H9 (cell line): ENCODE results near the gene VIT. TPM values are rescaled to one million over a fixed set of nuclear protein-coding genes. Genes with fewer than 3 reads are reported as not detected.

Source experiments
- DNase-seq: peaks from one replicate; pipeline ENCODE4 v3.0.0-alpha.2; 2017
- H2AFZ ChIP-seq: one replicate; pipeline ENCODE4 v1.6.1; 2013; ENCODE audit warnings: mild to moderate bottlenecking, low read length, control low read depth, moderate library complexity
- H2AK5ac ChIP-seq: 2 replicates; pipeline ENCODE4 v1.6.1; 2013; ENCODE audit warnings: low read length, control low read depth, mixed read lengths; ENCODE audit not compliant: insufficient read length
- H2BK120ac ChIP-seq: one replicate; pipeline ENCODE4 v1.6.1; 2013; ENCODE audit warnings: low read depth, mild to moderate bottlenecking, low read length, control low read depth, inconsistent platforms; ENCODE audit not compliant: poor library complexity, severe bottlenecking
- H2BK12ac ChIP-seq: 2 replicates; pipeline ENCODE4 v1.6.1; 2013; ENCODE audit warnings: low read length, control low read depth, mixed read lengths, low read depth; ENCODE audit not compliant: insufficient read length
- H2BK15ac ChIP-seq: 2 replicates; pipeline ENCODE4 v1.6.1; 2013; ENCODE audit warnings: low read depth, low read length, control low read depth
- H2BK20ac ChIP-seq: one replicate; pipeline ENCODE4 v1.6.1; 2013; ENCODE audit warnings: low read depth, mild to moderate bottlenecking, low read length, control low read depth, inconsistent platforms; ENCODE audit not compliant: poor library complexity, severe bottlenecking
- H2BK5ac ChIP-seq: 2 replicates; pipeline ENCODE4 v1.6.1; 2013; ENCODE audit warnings: low read length, control low read depth, mixed read lengths; ENCODE audit not compliant: insufficient read length
- H3K14ac ChIP-seq: 2 replicates; pipeline ENCODE4 v1.6.1; 2013; ENCODE audit warnings: low read length, control low read depth; ENCODE audit not compliant: insufficient read depth
- H3K18ac ChIP-seq: 2 replicates; pipeline ENCODE4 v1.6.1; 2013; ENCODE audit warnings: low read depth, mild to moderate bottlenecking, mixed read lengths, low read length, control low read depth; ENCODE audit not compliant: insufficient read length
- H3K23ac ChIP-seq: 2 replicates; pipeline ENCODE4 v1.6.1; 2013; ENCODE audit warnings: low read length, control low read depth, mixed read lengths, low read depth; ENCODE audit not compliant: insufficient read length
- H3K23me2 ChIP-seq: 2 replicates; pipeline ENCODE4 v1.6.1; 2013; ENCODE audit warnings: low read depth, mild to moderate bottlenecking, mixed read lengths, low read length, control low read depth; ENCODE audit not compliant: insufficient read length, poor library complexity, severe bottlenecking
- H3K27ac ChIP-seq: 2 replicates; pipeline ENCODE4 v1.5.1; 2013; ENCODE audit warnings: low read length, control low read depth, mixed read lengths, low read depth; ENCODE audit not compliant: insufficient read length
- H3K27me3 ChIP-seq: 2 replicates; pipeline ENCODE4 v1.6.1; 2013; ENCODE audit warnings: low read length, control low read depth, inconsistent platforms; ENCODE audit not compliant: insufficient read depth
- H3K4ac ChIP-seq: 2 replicates; pipeline ENCODE4 v1.6.1; 2013; ENCODE audit warnings: low read depth, mild to moderate bottlenecking, control low read depth, inconsistent platforms, low read length, moderate library complexity
- H3K4me1 ChIP-seq: 2 replicates; pipeline ENCODE4 v1.6.1; 2013; ENCODE audit warnings: low read length, control low read depth, inconsistent platforms; ENCODE audit not compliant: insufficient read depth
- H3K4me2 ChIP-seq: 2 replicates; pipeline ENCODE4 v1.6.1; 2013; ENCODE audit warnings: low read length, control low read depth, mixed read lengths; ENCODE audit not compliant: insufficient read length, insufficient read depth
- H3K56ac ChIP-seq: 2 replicates; pipeline ENCODE4 v1.6.1; 2013; ENCODE audit warnings: low read depth, mild to moderate bottlenecking, mixed read lengths, low read length, control low read depth; ENCODE audit not compliant: insufficient read length
- H3K79me1 ChIP-seq: 2 replicates; pipeline ENCODE4 v1.6.1; 2013; ENCODE audit warnings: low read depth, mild to moderate bottlenecking, moderate library complexity, low read length, control low read depth, inconsistent platforms; ENCODE audit not compliant: insufficient read depth, poor library complexity, severe bottlenecking
- H3K79me2 ChIP-seq: 2 replicates; pipeline ENCODE4 v1.6.1; 2013; ENCODE audit warnings: low read length, control low read depth, inconsistent platforms; ENCODE audit not compliant: insufficient read depth
- H3K9ac ChIP-seq: 2 replicates; pipeline ENCODE4 v1.6.1; 2013; ENCODE audit warnings: low read length, control low read depth, mixed read lengths; ENCODE audit not compliant: insufficient read length; ENCODE audit errors: extremely low read depth
- H3K9me3 ChIP-seq: one replicate; pipeline ENCODE4 v1.6.1; 2013; ENCODE audit warnings: low read depth, low read length, inconsistent platforms; ENCODE audit not compliant: control insufficient read depth
- H3T11ph ChIP-seq: one replicate; pipeline ENCODE4 v1.6.1; 2013; ENCODE audit warnings: mild to moderate bottlenecking, low read length, control low read depth, inconsistent platforms
- H4K20me1 ChIP-seq: one replicate; pipeline ENCODE4 v1.6.1; 2013; ENCODE audit not compliant: control insufficient read depth, insufficient read length, insufficient read depth
- H4K5ac ChIP-seq: 2 replicates; pipeline ENCODE4 v1.6.1; 2013; ENCODE audit warnings: low read depth, mild to moderate bottlenecking, mixed read lengths, low read length, control low read depth; ENCODE audit not compliant: insufficient read length
- H4K8ac ChIP-seq: replicated peaks from 2 replicates; pipeline ENCODE4 v1.6.1; 2013; ENCODE audit warnings: low read length, control low read depth, mixed read lengths, low read depth; ENCODE audit not compliant: insufficient read length
- H4K91ac ChIP-seq: 2 replicates; pipeline ENCODE4 v1.6.1; 2013; ENCODE audit warnings: low read depth, mild to moderate bottlenecking, moderate library complexity, mixed read lengths, low read length, control low read depth; ENCODE audit not compliant: insufficient read length
- H3K27ac Mint-ChIP-seq, 3 experiments: 2 replicates in 2 of 3; 3 replicates in 1 of 3; pipeline ENCODE4 v1.8.0; 2020 to 2021; ENCODE audit warnings: mixed read lengths in 3 of 3, mild to moderate bottlenecking in 1 of 3, moderate library complexity in 1 of 3
- H3K27me3 Mint-ChIP-seq: 2 replicates; pipeline ENCODE4 v1.8.0; 2021; ENCODE audit warnings: low read depth, mild to moderate bottlenecking, moderate library complexity, mixed read lengths
- H3K36me3 Mint-ChIP-seq, 3 experiments: 2 replicates in 2 of 3; 3 replicates in 1 of 3; pipeline ENCODE4 v1.8.0; 2020 to 2021; ENCODE audit warnings: low read depth in 3 of 3, mixed read lengths in 3 of 3; ENCODE audit not compliant: insufficient read depth in 1 of 3
- H3K4me1 Mint-ChIP-seq, 2 experiments: 2 replicates each; pipeline ENCODE4 v1.8.0; 2020; ENCODE audit warnings: mixed read lengths in 2 of 2
- H3K4me3 Mint-ChIP-seq, 2 experiments: 2 replicates in 1 of 2; 3 replicates in 1 of 2; pipeline ENCODE4 v1.8.0; 2020 to 2021; ENCODE audit warnings: mild to moderate bottlenecking in 2 of 2, mixed read lengths in 2 of 2, moderate library complexity in 1 of 2
- H3K9me3 Mint-ChIP-seq, 2 experiments: 2 replicates in 1 of 2; 3 replicates in 1 of 2; pipeline ENCODE4 v1.8.0; 2020; ENCODE audit warnings: mild to moderate bottlenecking in 2 of 2, mixed read lengths in 2 of 2, moderate library complexity in 1 of 2
- CTCF ChIP-seq: fragments of 200-600 bp; sonication (generic); conservative IDR thresholded peaks from 3 replicates; pipeline ENCODE4 v1.8.0; 2021; ENCODE audit warnings: antibody characterized with exemption, mild to moderate bottlenecking
- WGBS: extraction: QIAGEN DNeasy Blood & Tissue Kit; methylation state at CpG from one replicate; pipeline ENCODE4 v1.1.7; 2013; ENCODE audit warnings: missing lambda C conversion rate, low lambda C conversion rate, mixed read lengths; ENCODE audit not compliant: insufficient read length; ENCODE audit errors: extremely low coverage; 5-methylcytosine and 5-hydroxymethylcytosine counted together
- total RNA-seq: library from RNA; stranded (reverse); gene quantifications from 2 replicates; pipeline ENCODE4 v1.2.1, GENCODE V29; 2021

VIT gene
- total RNA-seq, 1 experiment from 2014 or later, result 0.15 TPM

DNA sequence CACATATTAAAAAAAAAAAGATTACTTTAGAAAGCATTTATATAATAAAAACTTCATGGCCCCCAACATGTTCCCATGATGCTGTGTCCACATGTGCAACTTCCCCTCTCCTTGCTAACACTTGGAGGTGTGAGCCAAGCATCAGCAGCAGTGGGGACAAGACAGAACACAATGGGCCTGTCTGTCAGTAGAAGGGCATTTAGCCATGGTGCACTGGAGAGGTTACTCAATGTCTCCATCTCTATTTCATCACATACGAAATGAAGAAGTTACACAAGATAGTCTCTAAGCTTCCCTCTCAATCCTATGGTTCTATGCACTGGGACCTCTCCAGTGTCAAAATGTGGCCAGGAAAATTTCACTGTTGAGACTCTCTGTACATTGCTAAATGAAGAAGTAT, 2.5 kb downstream of the VIT start:
- Histone ChIP-seq H3K14ac (no peak overlapping the region), H4K91ac (no peak overlapping the region), H2BK12ac (no peak overlapping the region), H2AFZ (no peak overlapping the region), H3K27me3 (no peaks in the 10 kb centered on the region), H3K4ac (no peak overlapping the region), H3K27ac (no peak overlapping the region), H2AK5ac (no peak overlapping the region), H3K4me2 (no peak overlapping the region), H3K9me3 (no peaks in the 10 kb centered on the region), H3K79me1 (no peaks in the 10 kb centered on the region), H3K23me2 (no peaks in the 10 kb centered on the region), H2BK120ac (no peak overlapping the region), H2BK20ac (no peak overlapping the region), H4K5ac (no peak overlapping the region), H3T11ph (no peak overlapping the region), H3K79me2 (no peaks in the 10 kb centered on the region), H4K8ac (no peak overlapping the region), H3K18ac (no peak overlapping the region), H4K20me1 (no peaks in the 10 kb centered on the region), H3K4me1 (peaks cover 5% of the 10 kb centered on the region), H3K56ac (no peak overlapping the region), H2BK5ac (no peak overlapping the region), H3K9ac (no peak overlapping the region), H2BK15ac (no peak overlapping the region), H3K23ac (no peak overlapping the region)
- peak overlapping the region in 1 of 3 experiments; percentile 63; a peak in 1 of 7 replicates for H3K27ac Mint-ChIP-seq
- no peak overlapping the region for H3K4me3 Mint-ChIP-seq
- no peak for TF ChIP-seq CTCF
- H3K27me3 Mint-ChIP-seq, result no peaks in the 10 kb centered on the region
- no peaks in the 10 kb centered on the region; a peak in 1 of 7 replicates for H3K36me3 Mint-ChIP-seq
- DNase-seq, result no peak
- WGBS, result no CpG with 5 or more reads among the region's 1 CpG
- no peaks in the 10 kb centered on the region for H3K9me3 Mint-ChIP-seq
- peaks cover 18% of the 10 kb centered on the region in 2 experiments for H3K4me1 Mint-ChIP-seq
